HL-60/S4 treated with phorbol 12-myristate 13-acetate at 8.2 ng/mL for 4 days and 3 days (cell line): ENCODE data around the gene PAIP2.
"Not testable (repeated sequence)": the region's sequence is repeated elsewhere in the genome, so short reads cannot be mapped to it uniquely, and the experiment has no call there.

Experiments
- in situ Hi-C: fragments of 300-500 bp; cut with MboI; formaldehyde crosslinking; loops from 2 replicates; pipeline ENCODE4 v1.15.0; 2022; ENCODE audit warnings: low sequenced_read_pairs

Gene PAIP2

GRCh38 chr5:139314276-139314675 lies 27.4 kb upstream of the PAIP2 start:
- in situ Hi-C loops, result no loop called here

- in situ Hi-C loops, result no loop called here
Measured at GRCh38 chr5:139315056-139315615, 26.5 kb upstream of the PAIP2 start.

- in situ Hi-C loops, result no loop called here
Measured at GRCh38 chr5:139335811-139336210, 5.8 kb upstream of the PAIP2 start.

GRCh38 chr5:139340051-139340450 lies 1.6 kb upstream of the PAIP2 start:
- in situ Hi-C loops, result no loop called here

GRCh38 chr5:139341187-139341688 lies 416 bp upstream of the PAIP2 start:
- in situ Hi-C loops, result no loop called here

GRCh38 chr5:139342423-139342723 lies 719 bp downstream of the PAIP2 start:
- in situ Hi-C loops, result no loop called here

GRCh38 chr5:139343476-139343875 lies 1.8 kb downstream of the PAIP2 start:
- in situ Hi-C loops, result no loop called here

GRCh38 chr5:139344177-139344576 lies 2.5 kb downstream of the PAIP2 start:
- in situ Hi-C loops, result no loop called here

GRCh38 chr5:139345442-139345841 lies 3.8 kb downstream of the PAIP2 start:
- in situ Hi-C loops, result not testable (repeated sequence)

GRCh38 chr5:139347863-139348262 lies 6.2 kb downstream of the PAIP2 start:
- in situ Hi-C loops, result not testable (repeated sequence)

GRCh38 chr5:139354186-139354585 lies 12.5 kb downstream of the PAIP2 start:
- in situ Hi-C loops, result no loop called here

GRCh38 chr5:139355900-139356299 lies 14.2 kb downstream of the PAIP2 start:
- in situ Hi-C loops, result not testable (repeated sequence)

- in situ Hi-C loops, result no loop called here
Measured at GRCh38 chr5:139358064-139358463, 16.4 kb downstream of the PAIP2 start.

- in situ Hi-C loops, result no loop called here
Measured at GRCh38 chr5:139360384-139360783, 18.7 kb downstream of the PAIP2 start.

- in situ Hi-C loops, result no loop called here
Measured at GRCh38 chr5:139361835-139362429, 20.3 kb downstream of the PAIP2 start.

- in situ Hi-C loops, result no loop called here
Measured at GRCh38 chr5:139363937-139364336, 22.3 kb downstream of the PAIP2 start.

- in situ Hi-C loops, result no loop called here
Measured at GRCh38 chr5:139364466-139364865, 22.8 kb downstream of the PAIP2 start.

GRCh38 chr5:139368613-139369012 lies 27.0 kb downstream of the PAIP2 start:
- in situ Hi-C loops, result no loop called here

- in situ Hi-C loops, result no loop called here
Measured at GRCh38 chr5:139369181-139369580, 27.5 kb downstream of the PAIP2 start.

GRCh38 chr5:139371482-139372435 lies 30.1 kb downstream of the PAIP2 start:
- in situ Hi-C loops, result no loop called here

- in situ Hi-C loops, result no loop called here
Measured at GRCh38 chr5:139374909-139375308, 33.3 kb downstream of the PAIP2 start.

GRCh38 chr5:139376364-139376763 lies 34.7 kb downstream of the PAIP2 start:
- in situ Hi-C loops, result no loop called here
